Activated CD8-positive, alpha-beta memory T cell treated with anti-CD3 and anti-CD28 coated beads, Interleukin-2, amount 10 ng/mL, durations not matched to agents 7 days and 5 days (primary cell): Measurements from ENCODE around the gene DUSP1. TPM values are rescaled to one million over a fixed set of nuclear protein-coding genes. Genes with fewer than 3 reads are reported as not detected.

Experiments
- ATAC-seq: fragments of 150-1000 bp; cut with Tn5 transposase; one replicate; pipeline ENCODE4 v1.10.0; 2021; ENCODE audit warnings: moderate library complexity
- CTCF ChIA-PET: fragments of 350-600 bp; sonication (Branson Sonifier 250); formaldehyde crosslinking; loops from one replicate; lab custom pipeline; 2021; ENCODE audit warnings: antibody characterized with exemption; lab: Charles Lee
- DNase-seq: peaks from one replicate; pipeline ENCODE4 v3.0.0-alpha.2; 2020
- H3K27ac Mint-ChIP-seq: one replicate; pipeline ENCODE4 v1.8.0; 2021; ENCODE audit warnings: mild to moderate bottlenecking, mixed read lengths
- H3K27me3 Mint-ChIP-seq: one replicate; pipeline ENCODE4 v1.8.0; 2021; ENCODE audit warnings: mixed read lengths
- H3K36me3 Mint-ChIP-seq: one replicate; pipeline ENCODE4 v1.8.0; 2021; ENCODE audit warnings: mild to moderate bottlenecking, mixed read lengths
- H3K4me1 Mint-ChIP-seq: one replicate; pipeline ENCODE4 v1.8.0; 2021; ENCODE audit warnings: mixed read lengths
- H3K4me3 Mint-ChIP-seq: one replicate; pipeline ENCODE4 v1.8.0; 2021; ENCODE audit warnings: mild to moderate bottlenecking, moderate library complexity, mixed read lengths
- H3K9me3 Mint-ChIP-seq: one replicate; pipeline ENCODE4 v1.8.0; 2022; ENCODE audit warnings: low read depth, mixed read lengths
- total RNA-seq, 2 experiments: library from RNA; stranded (reverse); gene quantifications; one replicate each; pipeline ENCODE4 v1.2.3, GENCODE V29; 2021

DUSP1 gene
- total RNA-seq, 2 experiments from 2014 or later = 6.5 to 32.5 TPM

- no peak for DNase-seq
- Mint-ChIP-seq H3K4me1 (peaks cover 17% of the 10 kb centered on the region), H3K9me3 (no peaks in the 10 kb centered on the region), H3K27me3 (no peaks in the 10 kb centered on the region), H3K36me3 (no peaks in the 10 kb centered on the region), H3K4me3 (no peak overlapping the region), H3K27ac (no peak overlapping the region)
- CTCF ChIA-PET = interaction anchor here (1.4 kb wide), 1 partner anchor 10 kb away, joined by 3 read pairs; no protein-coding TSS in a partner anchor
- no peak for ATAC-seq
Observed at GRCh38 chr5:172782169-172783039, 11.4 kb upstream of the DUSP1 start.

GRCh38 chr5:172779691-172780341, 8.8 kb upstream of the DUSP1 start:
- no peak overlapping the region for H3K27ac Mint-ChIP-seq

GRCh38 chr5:172777881-172778814, 7.2 kb upstream of the DUSP1 start:
- peak overlapping the region; percentile 69 for H3K4me3 Mint-ChIP-seq
- CTCF ChIA-PET = interaction anchor here (0.8 to 1.9 kb wide), 5 partner anchors 13 to 155 kb away, joined by 3 to 8 read pairs (median 4); no protein-coding TSS in a partner anchor
- H3K27ac Mint-ChIP-seq = peak overlapping the region; percentile 94
- H3K9me3 Mint-ChIP-seq = no peaks in the 10 kb centered on the region
- no peaks in the 10 kb centered on the region for H3K27me3 Mint-ChIP-seq
- ATAC-seq (peak; percentile 46), DNase-seq (no peak)
- H3K36me3 Mint-ChIP-seq = no peaks in the 10 kb centered on the region
- H3K4me1 Mint-ChIP-seq = peaks cover 30% of the 10 kb centered on the region

More at GRCh38 chr5:172779691-172780341, 8.8 kb upstream of the DUSP1 start:
- no peak for ATAC-seq
- DNase-seq = no peak
- peaks cover 25% of the 10 kb centered on the region for H3K4me1 Mint-ChIP-seq
- no peaks in the 10 kb centered on the region for H3K27me3 Mint-ChIP-seq
- CTCF ChIA-PET = interaction anchor here (0.7 to 1.0 kb wide), 3 partner anchors 8 to 71 kb away, joined by 3 to 4 read pairs (median 3); no protein-coding TSS in a partner anchor
- no peaks in the 10 kb centered on the region for H3K9me3 Mint-ChIP-seq
- H3K4me3 Mint-ChIP-seq = no peak overlapping the region
- H3K36me3 Mint-ChIP-seq = no peaks in the 10 kb centered on the region

GRCh38 chr5:172776235-172776594, 5.2 kb upstream of the DUSP1 start:
- Mint-ChIP-seq H3K9me3 (no peaks in the 10 kb centered on the region), H3K27ac (peak overlapping the region; percentile 60), H3K4me1 (peaks cover 41% of the 10 kb centered on the region), H3K36me3 (no peaks in the 10 kb centered on the region), H3K4me3 (no peak overlapping the region), H3K27me3 (no peaks in the 10 kb centered on the region)
- CTCF ChIA-PET = interaction anchor here (0.8 to 1.7 kb wide), 4 partner anchors 32 to 183 kb away, joined by 3 to 4 read pairs (median 4); partner anchors contain the start of gene RPL26L1
- no peak for ATAC-seq
- no peak for DNase-seq

- peaks cover 41% of the 10 kb centered on the region for H3K4me1 Mint-ChIP-seq
- DNase-seq = no peak
Observed at GRCh38 chr5:172775326-172776234, 4.6 kb upstream of the DUSP1 start.

GRCh38 chr5:172774561-172775315, 3.7 kb upstream of the DUSP1 start:
- Mint-ChIP-seq H3K27ac (no peak overlapping the region), H3K36me3 (no peaks in the 10 kb centered on the region), H3K4me1 (peaks cover 46% of the 10 kb centered on the region), H3K9me3 (no peaks in the 10 kb centered on the region), H3K4me3 (no peak overlapping the region), H3K27me3 (no peaks in the 10 kb centered on the region)
- CTCF ChIA-PET = interaction anchor here (1.3 to 1.7 kb wide), 2 partner anchors 158 to 185 kb away, joined by 3 to 4 read pairs; partner anchors contain the start of gene RPL26L1
- ATAC-seq (no peak), DNase-seq (no peak)

More at GRCh38 chr5:172775326-172776234, 4.6 kb upstream of the DUSP1 start:
- Mint-ChIP-seq H3K27me3 (no peaks in the 10 kb centered on the region), H3K9me3 (no peaks in the 10 kb centered on the region), H3K36me3 (no peaks in the 10 kb centered on the region), H3K27ac (peak overlapping the region; percentile 60), H3K4me3 (no peak overlapping the region)
- CTCF ChIA-PET = interaction anchor here (0.8 to 1.7 kb wide), 4 partner anchors 32 to 184 kb away, joined by 3 to 4 read pairs (median 4); partner anchors contain the start of gene RPL26L1
- ATAC-seq = no peak

- peaks cover 7% of the 10 kb centered on the region for H3K36me3 Mint-ChIP-seq
- peak overlapping the region; percentile 56 for H3K27ac Mint-ChIP-seq
- no peaks in the 10 kb centered on the region for H3K27me3 Mint-ChIP-seq
- no peak for DNase-seq
- H3K9me3 Mint-ChIP-seq = no peaks in the 10 kb centered on the region
- no peak for ATAC-seq
- H3K4me1 Mint-ChIP-seq = peaks cover 53% of the 10 kb centered on the region
- peak overlapping the region; percentile 26 for H3K4me3 Mint-ChIP-seq
- CTCF ChIA-PET = interaction anchor here (0.7 to 4.1 kb wide), 5 partner anchors 14 to 186 kb away, joined by 3 to 30 read pairs (median 7); partner anchors contain the start of gene RPL26L1
Observed at GRCh38 chr5:172773481-172774469, 2.8 kb upstream of the DUSP1 start.

GRCh38 chr5:172772112-172772906, 1.3 kb upstream of the DUSP1 start:
- Mint-ChIP-seq H3K27ac (peak overlapping the region; percentile 99), H3K4me3 (peak overlapping the region; percentile 82), H3K9me3 (no peaks in the 10 kb centered on the region), H3K36me3 (peaks cover 12% of the 10 kb centered on the region), H3K27me3 (no peaks in the 10 kb centered on the region), H3K4me1 (peaks cover 40% of the 10 kb centered on the region)
- DNase-seq (peak; percentile 82), ATAC-seq (peak; percentile 30)
- CTCF ChIA-PET = interaction anchor here (0.7 to 4.1 kb wide), 26 partner anchors 8 to 364 kb away, joined by 3 to 30 read pairs (median 4); partner anchors contain the start of gene RPL26L1

GRCh38 chr5:172771439-172772111, 580 bp upstream of the DUSP1 start:
- Mint-ChIP-seq H3K36me3 (peaks cover 12% of the 10 kb centered on the region), H3K4me3 (peak overlapping the region; percentile 82), H3K9me3 (no peaks in the 10 kb centered on the region), H3K27ac (peak overlapping the region; percentile 99), H3K4me1 (peaks cover 34% of the 10 kb centered on the region), H3K27me3 (no peaks in the 10 kb centered on the region)
- DNase-seq = peak; percentile 51
- ATAC-seq = no peak
- CTCF ChIA-PET = interaction anchor here (0.7 to 4.1 kb wide), 33 partner anchors 9 to 364 kb away, joined by 3 to 30 read pairs (median 4); partner anchors contain the start of gene RPL26L1
